HG03439 (cell line): Measurements from ENCODE around the gene MAGI2.

ENCODE experiments used
- ATAC-seq: cut with Tn5 transposase; IDR thresholded peaks from one replicate; pipeline ENCODE4 v1.9.1; 2021; ENCODE audit warnings: mild to moderate bottlenecking, moderate library complexity; ENCODE audit not compliant: unreplicated experiment

MAGI2 gene

GRCh38 chr7:79272938-79273337 is 180.5 kb downstream of the MAGI2 start:
- no peak for ATAC-seq

GRCh38 chr7:79272066-79272669 is 181.3 kb downstream of the MAGI2 start:
- ATAC-seq, result no peak

GRCh38 chr7:79268730-79269129 is 184.7 kb downstream of the MAGI2 start:
- no peak for ATAC-seq

- ATAC-seq, result no peak
Measured at GRCh38 chr7:79258826-79259225, 194.6 kb downstream of the MAGI2 start.

- no peak for ATAC-seq
Measured at GRCh38 chr7:79257959-79258358, 195.5 kb downstream of the MAGI2 start.

- ATAC-seq, result no peak
Measured at GRCh38 chr7:79245623-79246249, 207.7 kb downstream of the MAGI2 start.

GRCh38 chr7:79244482-79244881 is 209.0 kb downstream of the MAGI2 start:
- ATAC-seq, result no peak

- no peak for ATAC-seq
Measured at GRCh38 chr7:79241288-79242060, 212.0 kb downstream of the MAGI2 start.

- ATAC-seq, result no peak
Measured at GRCh38 chr7:79240413-79240812, 213.1 kb downstream of the MAGI2 start.

- ATAC-seq, result no peak
Measured at GRCh38 chr7:79236352-79237028, 217.0 kb downstream of the MAGI2 start.

GRCh38 chr7:79227044-79227443 is 226.4 kb downstream of the MAGI2 start:
- ATAC-seq, result no peak

- ATAC-seq, result no peak
Measured at GRCh38 chr7:79221211-79221610, 232.3 kb downstream of the MAGI2 start.

- ATAC-seq, result no peak
Measured at GRCh38 chr7:79217976-79218626, 235.4 kb downstream of the MAGI2 start.

GRCh38 chr7:79217468-79217867 is 236.0 kb downstream of the MAGI2 start:
- no peak for ATAC-seq

GRCh38 chr7:79216236-79216635 is 237.2 kb downstream of the MAGI2 start:
- no peak for ATAC-seq

GRCh38 chr7:79212334-79212733 is 241.1 kb downstream of the MAGI2 start:
- no peak for ATAC-seq

GRCh38 chr7:79211724-79212123 is 241.7 kb downstream of the MAGI2 start:
- no peak for ATAC-seq

GRCh38 chr7:79199961-79200360 is 253.5 kb downstream of the MAGI2 start:
- ATAC-seq, result no peak

GRCh38 chr7:79199266-79199665 is 254.2 kb downstream of the MAGI2 start:
- no peak for ATAC-seq

- ATAC-seq, result no peak
Measured at GRCh38 chr7:79185605-79186004, 267.9 kb downstream of the MAGI2 start.

- ATAC-seq, result no peak
Measured at GRCh38 chr7:79182283-79182682, 271.2 kb downstream of the MAGI2 start.
